GM23248 (cell line): ENCODE measurements around the gene MAP3K4.

ENCODE experiments used
- EZH2 ChIP-seq: fragments of 200-600 bp; sonication (generic); IDR thresholded peaks from 2 replicates; pipeline ENCODE4 v1.6.1; 2018; ENCODE audit warnings: antibody characterized with exemption, mild to moderate bottlenecking; ENCODE audit not compliant: insufficient read depth, poor library complexity, severe bottlenecking
- EZH2phosphoT487 ChIP-seq: fragments of 200-600 bp; sonication (generic); IDR thresholded peaks from 2 replicates; pipeline ENCODE4 v1.6.1; 2018; ENCODE audit warnings: antibody characterized with exemption, moderate library complexity, mild to moderate bottlenecking, low read depth; ENCODE audit not compliant: insufficient read depth

DNA sequence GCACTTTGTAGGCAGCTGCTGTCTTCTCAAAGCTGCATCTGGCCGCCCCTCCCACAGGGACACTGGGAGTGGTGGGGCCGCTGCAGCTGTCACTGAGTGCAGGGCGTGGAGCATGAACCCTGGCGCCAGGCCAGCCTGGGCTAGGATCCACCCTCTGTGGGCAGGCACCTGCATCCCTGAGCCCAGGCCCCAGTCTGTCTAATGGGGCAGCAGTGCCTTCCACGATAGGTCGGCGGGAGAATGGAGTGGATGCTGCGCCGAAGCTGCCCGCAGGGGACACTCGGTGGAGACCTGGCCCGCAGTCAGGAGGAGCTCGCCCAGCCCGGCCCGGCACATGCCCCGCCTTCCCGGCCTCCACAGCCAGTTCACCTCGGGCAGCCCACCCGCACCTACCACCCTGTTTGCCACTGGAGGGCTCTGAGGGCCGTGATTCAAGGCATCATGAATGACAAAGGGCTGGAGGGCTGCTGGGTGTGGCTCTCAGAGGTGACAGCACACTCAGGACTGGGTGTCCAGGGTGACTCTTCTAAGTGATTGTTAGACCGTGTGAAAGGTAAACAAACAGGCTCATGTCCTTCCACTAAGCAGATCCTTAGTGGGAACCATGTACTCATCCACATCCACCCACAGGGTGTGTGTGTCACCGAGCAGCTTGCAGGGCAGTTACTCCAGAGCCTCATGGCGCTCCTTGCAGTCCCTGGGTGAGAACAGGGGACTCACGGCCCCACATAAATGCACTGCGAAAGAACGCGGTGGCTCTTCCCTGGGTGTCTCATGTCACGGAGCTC is 148.4 kb downstream of the MAP3K4 start:
- TF ChIP-seq EZH2phosphoT487 (no peak), EZH2 (no peak)
